Stimulated activated CD4-positive, alpha-beta T cell treated with anti-CD3 and anti-CD28 coated beads, Interleukin-2, amount 100 ng/mL, for 4 hours (primary cell): ENCODE results near the gene APC2.
"Not testable (repeated sequence)": the region's sequence is repeated elsewhere in the genome, so short reads cannot be mapped to it uniquely, and the experiment has no call there.

Source experiments
- DNase-seq: peaks from one replicate; pipeline ENCODE4 v3.0.0-alpha.2; 2020; ENCODE audit warnings: low read depth

APC2 gene

DNA sequence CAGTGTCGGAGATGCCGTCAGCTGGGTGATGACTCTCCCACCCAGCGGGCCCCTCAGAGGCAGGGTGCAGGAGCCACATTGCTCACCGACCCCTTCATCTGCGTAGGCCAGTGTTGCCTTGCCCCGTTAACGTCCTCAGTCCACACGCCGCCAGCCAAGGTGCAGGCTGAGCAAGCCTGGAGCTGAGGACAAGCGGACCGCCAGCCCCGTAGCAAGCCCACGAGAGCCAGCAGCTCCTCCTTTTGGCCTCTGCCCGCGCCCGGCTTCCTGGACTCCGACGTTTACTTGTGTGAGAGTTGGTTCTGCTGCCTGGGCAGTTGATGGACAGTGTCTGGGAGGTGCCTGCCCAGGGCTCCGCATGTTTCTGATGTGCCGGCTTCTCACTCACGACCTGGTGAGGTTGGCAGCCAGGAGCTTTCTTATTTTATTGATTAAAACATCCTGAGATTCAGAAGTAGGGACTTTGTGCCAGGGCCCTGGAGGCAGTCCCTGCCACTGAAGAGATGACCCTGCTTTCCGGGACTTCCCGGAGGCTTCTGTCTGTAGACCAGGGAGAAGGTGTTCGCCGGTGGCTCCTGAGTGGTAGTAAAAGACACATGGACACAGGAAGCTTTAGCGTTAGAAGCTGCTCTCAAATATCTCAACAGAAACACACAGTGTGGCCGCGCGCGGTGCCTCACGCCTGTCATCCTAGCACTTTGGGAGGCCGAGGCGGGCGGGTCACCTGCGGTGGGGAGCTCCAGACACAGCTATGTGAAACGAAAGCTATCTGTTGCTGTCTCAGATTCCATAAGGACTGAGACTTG, 36.7 kb upstream of the APC2 start:
- no peak for DNase-seq

DNA sequence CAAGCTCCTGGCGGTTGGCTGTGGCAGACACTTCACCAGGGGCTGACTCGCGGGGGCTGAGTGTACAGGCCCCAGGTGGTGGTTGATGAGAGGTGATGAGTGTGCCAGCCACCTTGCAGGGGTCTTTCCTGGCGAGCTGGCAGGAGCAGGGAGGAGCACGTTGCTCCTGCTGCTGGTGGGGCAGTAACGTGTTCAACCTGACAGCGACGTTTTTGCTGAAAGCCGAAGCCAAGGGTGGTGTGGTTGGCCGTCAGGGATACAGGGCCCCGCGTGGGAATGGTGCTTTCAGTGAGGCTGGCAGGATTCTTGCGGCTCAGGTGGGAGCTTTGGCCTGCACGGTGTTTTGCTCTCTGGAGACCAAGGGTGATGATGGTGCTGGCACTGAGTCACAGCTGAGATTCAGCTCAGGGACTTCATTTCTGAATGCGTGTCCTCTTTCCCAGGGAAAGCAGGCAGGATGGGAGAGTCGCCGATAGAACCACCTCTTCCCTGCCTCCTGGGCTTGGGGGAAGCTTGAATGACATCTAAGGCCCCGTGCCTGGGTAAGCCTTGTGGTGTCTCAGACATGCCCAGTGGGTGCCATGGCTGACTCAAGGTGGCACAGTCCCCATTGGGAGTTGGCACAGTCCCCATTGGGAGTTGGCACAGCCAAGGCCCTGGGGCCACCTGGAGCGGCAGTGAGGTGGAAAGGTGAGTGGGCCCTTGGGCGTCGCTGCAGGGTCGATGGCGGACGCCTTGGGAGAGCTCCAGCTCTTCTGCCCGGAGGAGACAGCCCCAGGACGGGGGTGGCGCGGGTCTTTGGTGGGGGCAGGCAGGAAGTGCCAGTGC, 33.7 kb upstream of the APC2 start:
- DNase-seq: no peak

DNA sequence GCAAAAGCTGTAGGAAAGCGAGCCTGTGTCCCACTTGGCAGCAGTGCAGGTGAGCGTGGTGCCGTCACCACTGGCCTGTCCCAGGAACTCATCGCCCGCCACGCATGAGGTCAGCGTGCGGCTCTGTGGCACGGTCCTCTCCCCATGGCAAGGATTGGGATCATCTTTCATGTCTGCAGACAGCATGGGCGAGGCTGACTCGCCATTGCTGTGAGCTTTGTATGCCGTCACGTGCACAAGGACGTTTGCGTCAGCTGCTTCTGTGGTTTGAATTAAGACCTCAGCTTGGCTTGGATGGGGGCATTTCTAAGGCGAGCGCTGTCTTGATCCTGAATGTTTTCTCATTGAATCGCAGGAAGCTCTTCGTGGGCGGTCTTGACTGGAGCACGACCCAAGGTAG, 32.8 kb upstream of the APC2 start:
- no peak for DNase-seq

DNA sequence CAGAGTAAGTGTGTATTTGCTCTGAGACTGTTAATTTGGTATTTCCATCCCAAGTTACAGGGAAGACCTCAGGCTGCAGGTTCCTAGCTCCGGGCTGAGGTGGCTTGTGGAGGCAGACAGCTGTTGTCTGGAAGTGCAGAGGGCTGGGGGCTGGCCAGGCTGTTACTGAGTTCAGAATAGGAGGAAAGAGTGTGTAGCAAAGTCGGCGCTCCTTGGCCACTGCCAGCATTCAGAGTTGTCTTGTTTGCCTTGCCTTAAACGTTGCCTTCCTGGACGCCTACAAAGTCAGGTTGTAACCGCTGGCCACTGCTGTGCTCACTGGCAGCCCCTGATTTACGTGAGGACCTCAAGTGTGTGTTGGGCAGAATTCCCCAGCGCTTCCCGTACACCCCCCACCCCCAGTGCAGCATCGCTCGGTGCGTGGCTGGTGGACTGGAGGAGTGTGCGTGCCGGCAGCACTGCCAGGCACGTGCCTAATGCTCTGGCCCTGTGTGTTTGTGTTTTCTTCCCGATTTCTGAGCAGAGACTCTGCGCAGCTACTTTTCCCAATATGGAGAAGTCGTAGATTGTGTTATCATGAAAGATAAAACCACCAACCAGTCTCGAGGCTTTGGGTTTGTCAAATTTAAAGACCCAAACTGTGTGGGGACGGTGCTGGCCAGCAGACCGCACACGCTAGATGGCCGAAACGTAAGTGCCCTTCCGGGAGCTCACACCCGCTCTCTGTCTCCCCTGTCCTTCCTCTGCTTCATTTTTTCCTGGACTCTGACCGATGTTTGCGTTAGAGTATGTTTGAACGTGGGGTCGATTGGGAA, 32.0 kb upstream of the APC2 start:
- no peak for DNase-seq

DNA sequence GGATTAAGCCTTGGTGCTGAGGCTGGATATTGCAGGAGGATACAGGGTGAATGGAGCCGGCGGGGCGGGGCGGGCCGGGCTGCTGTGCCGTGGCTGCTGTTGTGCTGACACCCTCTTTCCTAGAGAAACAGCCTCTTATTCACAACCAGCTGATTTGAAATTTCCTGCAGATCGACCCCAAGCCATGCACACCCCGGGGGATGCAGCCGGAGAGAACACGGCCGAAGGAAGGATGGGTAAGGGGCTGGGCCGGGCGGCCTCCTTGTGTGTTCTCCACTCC, 31.5 kb upstream of the APC2 start:
- DNase-seq: no peak

DNA sequence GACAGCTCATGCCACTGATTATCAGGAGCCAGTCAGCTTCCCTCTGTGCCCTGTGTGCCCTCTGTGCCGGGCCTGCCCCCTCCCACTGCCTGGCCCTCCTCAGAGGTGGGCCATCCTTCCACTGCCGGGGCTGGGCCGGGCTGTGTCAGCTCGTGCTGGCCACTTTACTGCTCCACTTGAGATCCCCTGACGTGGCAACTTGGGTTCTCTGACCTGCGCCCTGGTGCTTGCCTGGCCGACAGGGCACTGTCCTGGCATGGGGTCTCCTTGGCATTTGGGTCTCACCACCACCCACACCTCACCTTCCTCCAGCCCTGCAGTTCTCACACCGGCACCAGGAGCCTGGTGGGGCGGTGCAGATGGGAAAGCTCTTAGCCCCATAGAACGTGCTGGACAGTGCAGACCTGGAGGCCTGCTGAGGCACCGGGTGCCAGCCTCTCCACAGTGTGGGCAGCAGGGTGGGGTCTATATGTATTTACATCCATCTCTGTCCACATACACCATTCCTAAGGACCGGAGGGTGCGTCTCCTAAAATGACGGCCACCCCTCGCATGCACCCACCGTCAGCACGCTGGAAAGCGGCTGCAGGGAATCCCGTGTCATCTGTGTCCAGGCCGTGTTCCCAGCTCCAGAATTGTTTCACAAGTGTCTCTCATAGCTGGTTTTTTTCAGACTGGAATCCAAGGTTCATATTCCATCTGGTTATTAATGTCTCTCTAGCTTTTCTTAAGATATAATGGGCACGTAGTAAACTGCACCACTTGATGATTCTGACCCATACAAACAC, 30.8 kb upstream of the APC2 start:
- no peak for DNase-seq

DNA sequence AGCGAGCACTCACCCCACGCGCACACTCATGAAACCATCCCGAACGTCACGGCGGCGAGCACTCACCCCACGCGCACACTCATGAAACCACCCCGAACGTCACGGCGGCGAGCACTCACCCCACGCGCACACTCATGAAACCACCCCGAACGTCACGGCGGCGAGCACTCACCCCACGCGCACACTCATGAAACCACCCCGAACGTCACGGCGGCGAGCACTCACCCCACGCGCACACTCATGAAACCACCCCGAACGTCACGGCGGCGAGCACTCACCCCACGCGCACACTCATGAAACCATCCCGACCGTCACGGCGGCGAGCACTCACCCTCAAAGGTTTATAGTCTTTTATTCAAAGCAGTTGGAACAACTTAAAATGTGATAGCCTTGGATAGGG, 29.8 kb upstream of the APC2 start:
- not testable (repeated sequence) for DNase-seq

DNA sequence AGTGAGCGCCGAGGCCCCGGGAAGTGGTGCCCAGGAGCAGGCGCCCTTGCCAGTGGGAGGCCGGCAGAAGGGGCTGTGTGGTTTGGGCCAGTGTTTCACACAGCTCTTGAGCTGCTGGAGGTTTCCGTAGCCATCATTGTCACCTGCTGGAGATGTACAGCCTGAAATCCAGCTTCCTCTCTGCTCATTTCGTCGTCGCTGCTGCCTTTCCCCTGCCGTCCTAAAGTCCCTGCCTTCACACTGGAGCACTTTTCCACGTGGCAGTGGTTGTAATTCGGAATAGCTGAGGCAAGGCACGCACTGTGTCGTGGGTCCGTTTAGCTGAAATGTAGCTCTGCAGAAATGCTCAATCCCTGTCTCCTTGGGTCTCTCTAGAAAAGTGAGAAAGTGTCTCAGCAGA, 29.3 kb upstream of the APC2 start:
- DNase-seq: no peak

DNA sequence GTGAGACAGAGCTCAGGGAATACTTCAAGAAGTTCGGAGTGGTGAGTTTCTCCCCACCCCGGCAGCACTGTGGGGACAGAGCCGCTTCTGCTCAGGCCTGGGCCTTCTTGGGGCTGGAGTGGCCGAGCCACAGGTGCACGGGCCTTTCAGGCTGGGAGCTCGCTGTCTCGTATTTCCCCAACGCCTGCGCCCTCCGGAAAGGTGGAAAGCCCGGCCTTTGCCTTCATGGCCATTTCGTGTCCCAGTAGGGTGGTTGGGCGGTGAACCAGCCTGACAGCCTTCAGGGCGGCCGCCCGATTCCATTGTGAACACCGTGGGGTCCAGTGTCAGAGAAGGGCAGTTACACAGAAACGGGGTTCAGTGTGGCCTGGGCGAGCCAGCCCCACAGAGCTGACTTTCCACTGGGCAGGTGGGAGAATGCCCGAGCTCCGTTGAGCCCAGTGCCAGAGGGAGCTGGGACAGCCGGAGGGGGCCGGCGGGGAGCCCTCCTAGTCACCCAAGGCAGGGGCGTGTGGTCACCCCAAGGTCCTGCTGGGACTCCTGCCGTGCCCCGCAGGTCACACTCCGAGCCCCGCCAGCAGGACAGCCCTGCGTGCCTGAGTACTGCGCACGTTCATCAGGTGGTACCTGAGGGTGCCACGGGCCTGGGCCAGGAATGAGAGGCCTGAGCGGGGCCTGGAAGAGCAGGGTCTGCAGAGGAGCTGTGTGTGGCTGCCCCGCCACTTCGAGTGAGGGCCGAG, 28.5 kb upstream of the APC2 start:
- DNase-seq: no peak

DNA sequence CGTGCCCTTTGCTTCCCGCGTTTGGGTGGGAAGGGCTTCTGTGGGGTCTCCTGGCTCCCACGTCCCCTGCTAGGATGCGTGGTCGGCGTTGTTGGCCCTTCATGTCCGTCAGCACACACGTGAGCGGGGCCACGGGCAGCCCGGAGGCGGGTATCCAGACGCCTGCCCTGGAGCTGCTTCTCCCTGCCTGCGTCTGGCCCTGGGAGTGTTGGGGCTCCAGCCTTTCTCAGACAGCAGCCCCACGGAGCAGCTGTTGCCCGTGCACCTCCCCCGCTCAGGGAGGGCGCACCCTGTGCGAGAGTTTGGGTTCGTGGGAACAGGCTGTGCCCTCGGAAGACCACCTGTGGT, 28.0 kb upstream of the APC2 start:
- no peak for DNase-seq

DNA sequence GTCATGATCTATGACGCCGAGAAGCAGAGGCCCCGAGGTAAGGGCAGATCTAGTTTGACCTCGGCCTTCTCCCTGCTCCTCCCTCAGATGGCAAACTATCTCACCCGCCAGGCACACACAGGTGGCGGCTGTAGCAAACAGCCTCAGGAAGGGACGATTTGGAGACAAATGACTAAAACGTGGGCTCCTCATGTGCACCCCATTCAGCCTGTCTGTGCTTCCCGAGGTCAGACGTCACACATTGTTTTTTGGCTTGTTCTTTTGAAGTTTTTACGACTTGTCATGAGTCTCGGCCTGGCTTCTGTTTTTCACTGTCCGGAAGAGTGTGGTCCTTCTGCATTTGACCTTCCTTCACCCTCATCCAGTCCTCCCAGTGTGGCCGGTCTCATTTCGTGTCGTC, 27.6 kb upstream of the APC2 start:
- DNase-seq: no peak

DNA sequence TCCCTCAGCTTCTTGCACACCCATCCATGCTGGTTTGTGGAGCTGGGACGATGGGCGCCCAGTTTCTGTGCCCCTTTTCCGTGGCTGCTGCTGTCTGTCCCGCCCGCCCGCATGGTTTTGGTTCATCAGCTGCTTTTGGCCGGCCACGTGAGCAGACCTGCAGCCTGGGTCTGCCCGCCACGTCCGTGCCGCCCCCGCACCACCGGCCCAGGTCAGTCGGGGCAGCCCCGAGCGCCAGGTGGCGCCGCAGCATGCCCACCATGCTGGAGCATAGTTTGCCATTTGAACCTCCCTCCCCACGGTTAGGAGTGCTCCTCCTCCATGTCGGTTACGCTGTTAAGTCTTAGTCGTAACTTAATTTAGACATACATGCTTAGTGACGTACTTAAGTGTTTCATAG, 27.0 kb upstream of the APC2 start:
- no peak for DNase-seq

DNA sequence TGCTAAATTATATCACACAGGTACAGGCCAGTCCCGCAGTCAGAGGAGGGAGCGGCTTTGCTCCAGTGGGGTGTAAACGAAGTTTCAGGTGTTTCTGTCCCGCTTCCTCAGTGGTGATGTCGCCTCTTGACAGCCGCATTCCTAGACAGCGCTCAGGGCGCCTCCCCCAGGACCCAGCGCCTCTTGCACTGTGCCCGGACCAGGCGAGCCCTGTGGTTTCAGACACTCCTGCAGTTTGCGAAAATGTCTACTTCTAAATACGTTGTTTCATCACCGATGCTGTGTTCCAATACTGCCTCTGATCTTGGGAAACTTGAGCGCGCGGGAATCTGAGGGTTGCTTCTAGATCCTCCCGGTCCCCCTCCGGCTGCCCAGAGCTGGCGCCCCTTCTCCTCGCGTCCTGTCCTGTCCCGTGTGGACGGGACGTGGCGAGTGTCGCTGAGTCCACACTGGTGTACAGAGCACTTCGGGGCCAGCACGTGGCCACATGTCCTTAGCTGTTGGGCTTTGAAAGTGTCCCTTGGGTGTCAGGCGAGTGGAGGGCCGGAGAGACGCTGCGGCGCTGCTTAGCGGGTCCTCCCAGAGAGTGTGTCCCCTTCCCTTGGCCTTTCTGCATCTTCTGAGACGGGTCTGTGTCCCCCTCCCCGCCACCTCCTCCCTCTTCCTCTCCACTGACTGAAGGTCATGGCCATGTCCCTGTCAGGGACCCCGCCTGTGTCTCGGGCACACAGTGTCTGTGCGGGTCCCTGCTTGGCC, 26.3 kb upstream of the APC2 start:
- no peak for DNase-seq

DNA sequence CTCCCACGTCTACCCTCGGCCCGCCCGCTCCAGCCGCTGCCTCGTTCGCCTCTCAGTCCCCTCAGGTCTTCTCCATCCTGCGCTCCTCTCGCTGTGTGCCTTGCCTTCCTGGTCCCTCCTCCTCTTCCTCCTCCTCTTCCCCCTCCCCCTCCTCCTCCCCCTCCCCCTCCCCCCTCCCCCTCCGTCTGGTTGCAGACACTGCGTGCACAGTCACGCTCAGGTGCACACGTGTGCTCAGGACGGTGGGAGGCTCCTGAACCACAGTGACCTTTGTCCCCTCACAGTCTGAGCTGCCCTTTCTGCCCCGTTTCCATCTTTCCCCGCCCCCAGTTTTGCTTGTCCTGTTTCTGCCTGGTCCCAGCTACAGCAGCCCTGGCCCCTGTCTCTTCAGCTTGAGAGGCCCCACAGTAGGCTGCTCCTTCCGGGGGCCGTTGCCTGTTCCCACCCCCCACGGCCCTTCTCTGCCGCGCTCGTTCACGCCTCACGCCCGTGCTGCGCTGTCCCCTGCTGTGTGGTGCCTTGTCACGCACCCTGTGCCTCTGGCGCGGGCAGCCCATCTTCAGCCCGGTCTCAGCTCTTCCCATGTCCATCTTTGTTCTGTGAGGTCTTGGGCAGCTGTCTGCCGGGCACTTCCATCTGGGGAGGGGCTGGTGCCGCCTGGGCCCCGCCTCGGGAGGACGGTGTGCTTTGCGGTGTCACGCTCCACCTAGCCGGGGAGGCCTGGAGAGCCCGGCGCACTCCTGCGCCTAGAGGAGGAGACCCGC, 25.5 kb upstream of the APC2 start:
- no peak for DNase-seq

DNA sequence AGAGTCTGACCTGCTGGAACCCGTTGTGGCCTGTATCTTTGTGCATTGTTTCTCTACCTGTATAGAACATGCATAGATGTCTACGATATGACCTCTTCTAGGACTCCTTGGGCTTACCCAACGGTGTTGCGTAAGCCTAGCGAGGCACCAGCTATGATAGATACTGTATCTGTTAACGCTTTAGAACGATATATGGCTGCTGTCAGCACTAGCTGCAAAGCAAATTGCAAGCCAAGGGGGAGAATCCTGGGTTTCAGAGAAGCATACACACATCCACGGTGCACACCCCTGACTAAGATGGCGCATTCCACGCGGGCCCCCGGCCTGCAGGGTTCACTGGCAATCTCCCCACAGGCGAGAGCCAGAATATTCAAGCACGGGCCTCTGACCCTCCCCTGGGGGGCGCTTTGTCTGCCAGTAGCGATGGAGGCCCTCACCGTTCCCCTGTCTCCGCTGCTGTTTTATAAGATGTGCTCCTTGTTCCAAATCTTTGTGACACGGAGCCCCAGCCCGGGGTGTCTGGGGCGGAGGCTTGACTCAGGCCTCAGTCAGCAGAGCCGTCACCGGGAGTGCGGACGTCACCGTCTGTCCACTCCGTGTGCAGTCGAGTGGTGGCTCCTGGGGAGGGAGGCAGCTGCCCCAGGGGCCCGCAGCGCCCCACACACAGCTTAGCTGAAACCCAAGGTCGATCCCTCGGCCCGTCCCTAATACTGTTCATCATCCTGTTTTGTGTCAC, 24.7 kb upstream of the APC2 start:
- DNase-seq: no peak

DNA sequence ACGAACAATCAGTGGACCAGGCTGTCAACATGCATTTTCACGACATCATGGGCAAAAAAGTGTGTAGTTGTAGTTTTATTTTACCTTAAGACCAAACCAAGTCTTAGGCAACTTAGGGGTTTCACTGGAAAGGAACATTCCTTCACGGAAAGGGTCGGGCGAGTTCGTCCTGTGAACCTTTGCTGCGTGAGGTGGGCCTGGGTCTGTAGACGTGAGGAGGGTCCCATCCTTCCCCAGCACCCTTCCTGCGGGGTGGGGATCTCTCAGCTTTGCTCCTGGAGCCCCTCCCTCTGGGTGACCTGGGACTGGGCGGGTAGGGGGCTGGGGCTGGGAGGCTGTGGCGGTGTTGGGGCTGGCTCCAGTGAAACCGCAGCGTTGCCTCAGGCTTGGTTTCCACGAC, 24.0 kb upstream of the APC2 start:
- no peak for DNase-seq

DNA sequence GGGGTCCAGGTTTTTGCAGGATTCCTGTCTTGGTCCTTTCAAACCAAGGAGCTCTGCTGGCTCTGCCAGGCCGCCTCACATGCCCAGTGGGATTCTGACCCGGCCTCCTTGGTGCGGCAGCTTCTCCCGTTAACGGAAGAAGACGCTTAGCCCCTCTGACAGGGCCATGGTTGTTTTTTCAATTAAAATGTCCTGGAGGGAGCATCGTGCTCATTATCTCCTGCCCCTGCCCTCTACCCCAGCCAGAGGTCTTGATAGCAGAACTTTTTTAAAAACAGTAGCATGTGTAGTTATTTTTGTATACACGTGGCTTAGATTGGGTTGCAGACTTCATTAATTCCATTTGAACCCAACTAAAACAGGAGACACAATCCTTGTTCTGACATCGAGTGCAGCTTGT, 23.2 kb upstream of the APC2 start:
- DNase-seq: no peak

DNA sequence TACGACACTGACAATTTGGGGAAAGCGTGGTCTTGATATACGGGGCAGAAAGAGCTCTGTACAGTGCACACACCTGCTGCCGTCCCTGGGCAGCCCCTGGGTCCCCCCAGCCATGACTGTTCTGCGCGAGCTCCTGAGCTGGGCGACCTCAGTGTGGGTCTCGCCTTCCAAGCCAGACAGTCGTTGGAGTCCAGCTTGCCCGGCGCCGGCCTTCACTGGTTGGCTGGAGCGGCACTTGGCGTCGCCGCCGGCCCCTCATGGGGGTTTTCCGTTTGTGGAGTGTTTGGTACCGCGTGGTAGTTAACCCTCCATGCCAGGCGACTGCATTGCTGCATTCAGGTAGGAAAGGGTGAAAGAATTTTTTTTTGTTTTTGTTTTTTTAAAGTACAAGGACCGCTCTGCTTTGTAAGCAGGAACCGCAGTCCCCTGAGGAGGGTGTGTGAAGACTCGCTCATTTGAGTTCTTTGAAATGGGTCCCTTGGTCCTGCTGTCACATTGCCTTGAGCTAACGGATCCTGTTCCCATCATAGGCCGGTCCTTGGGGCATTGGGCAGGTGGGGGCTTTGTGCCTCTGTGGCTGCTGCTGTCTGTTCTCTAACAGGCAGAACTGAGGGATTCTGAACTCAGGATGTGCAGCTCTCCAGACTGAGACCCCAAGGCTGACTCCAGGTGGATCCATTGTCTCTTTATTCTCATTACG, 22.6 kb upstream of the APC2 start:
- no peak for DNase-seq
